ENCODE data around the gene ACVRL1.

DNA sequence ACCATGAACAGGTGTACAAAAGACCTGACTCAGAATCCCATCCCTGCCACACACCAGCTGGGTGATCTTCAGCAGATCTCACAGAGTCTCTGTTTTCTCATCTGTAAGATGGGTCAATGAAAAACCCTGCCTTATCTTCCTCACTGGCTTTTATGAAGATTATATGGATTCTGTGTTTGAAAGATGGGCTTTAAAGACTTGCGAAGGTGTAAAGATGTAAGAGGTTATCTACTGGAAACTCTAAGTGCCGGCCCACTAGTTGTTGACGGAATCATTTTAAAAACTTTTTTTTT is 34.7 kb upstream of the ACVRL1 start:
- TF ChIP-seq, protein P1, sequence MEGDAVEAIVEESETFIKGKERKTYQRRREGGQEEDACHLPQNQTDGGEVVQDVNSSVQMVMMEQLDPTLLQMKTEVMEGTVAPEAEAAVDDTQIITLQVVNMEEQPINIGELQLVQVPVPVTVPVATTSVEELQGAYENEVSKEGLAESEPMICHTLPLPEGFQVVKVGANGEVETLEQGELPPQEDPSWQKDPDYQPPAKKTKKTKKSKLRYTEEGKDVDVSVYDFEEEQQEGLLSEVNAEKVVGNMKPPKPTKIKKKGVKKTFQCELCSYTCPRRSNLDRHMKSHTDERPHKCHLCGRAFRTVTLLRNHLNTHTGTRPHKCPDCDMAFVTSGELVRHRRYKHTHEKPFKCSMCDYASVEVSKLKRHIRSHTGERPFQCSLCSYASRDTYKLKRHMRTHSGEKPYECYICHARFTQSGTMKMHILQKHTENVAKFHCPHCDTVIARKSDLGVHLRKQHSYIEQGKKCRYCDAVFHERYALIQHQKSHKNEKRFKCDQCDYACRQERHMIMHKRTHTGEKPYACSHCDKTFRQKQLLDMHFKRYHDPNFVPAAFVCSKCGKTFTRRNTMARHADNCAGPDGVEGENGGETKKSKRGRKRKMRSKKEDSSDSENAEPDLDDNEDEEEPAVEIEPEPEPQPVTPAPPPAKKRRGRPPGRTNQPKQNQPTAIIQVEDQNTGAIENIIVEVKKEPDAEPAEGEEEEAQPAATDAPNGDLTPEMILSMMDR (conservative IDR thresholded peaks at IDR 0.05 in 1 of 2, IDR thresholded peaks at IDR 0.05 in 1 of 2; ENCODE audit: low read depth in 1 of 2, low read length in 2 of 2): no peak
- TF ChIP-seq EZH2 (IDR thresholded peaks at IDR 0.05; ENCODE audit: low read length, missing control alignments): no peak

Data from fibroblast of lung (primary cell).